ENCODE data around the gene PCSK5. TPM values are rescaled to one million over a fixed set of nuclear protein-coding genes. Genes with fewer than 3 reads are reported as not detected.

PCSK5 gene
- total and polyA plus RNA-seq, 7 experiments from 2014 or later, result 5.2 to 35.0 (median 19.1) TPM

DNA sequence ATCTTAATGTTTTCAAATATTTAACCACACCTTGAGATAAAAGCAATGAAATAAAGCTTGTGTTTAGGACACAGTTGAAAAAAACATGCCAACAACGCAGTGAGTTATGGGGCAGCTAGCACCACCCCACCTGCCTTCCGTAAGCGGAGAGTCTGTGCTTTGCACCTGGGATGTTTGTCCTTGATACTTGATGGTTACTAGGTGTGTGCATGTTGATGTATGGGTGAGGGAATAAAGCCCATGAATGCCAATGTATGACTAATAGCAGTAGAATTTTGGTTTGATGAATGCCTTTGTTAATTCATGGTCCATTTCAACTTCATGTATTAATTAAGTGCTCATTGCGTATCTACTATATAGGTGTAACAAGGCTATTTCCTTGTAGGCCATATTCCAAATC is 74.0 kb downstream of the PCSK5 start:
- CTCF ChIA-PET, result no interaction called here
- ATAC-seq (no peak), DNase-seq (no peak)
- POLR2A ChIA-PET, result no interaction called here
- H3K27me3 ChIP-seq (ENCODE audit: control insufficient read depth in 2 of 2, insufficient read depth in 2 of 2, low read length in 2 of 2), result no peaks in the 10 kb centered on the region
- Mint-ChIP-seq H3K9me3 (peaks cover 0 to 6% (median 0%) of the 10 kb centered on the region in 11 donors), H3K4me1 (peaks cover 10 to 70% (median 55%) of the 10 kb centered on the region in 7 donors), H3K4me3 (no peak overlapping the region), H3K27me3 (no peaks in the 10 kb centered on the region), H3K27ac (no peak overlapping the region), H3K36me3 (peaks cover 0 to 36% (median 15%) of the 10 kb centered on the region in 5 donors)
- H3K27ac ChIP-seq (ENCODE audit: low read depth, low read length), result no peak overlapping the region
- H3K36me3 ChIP-seq (ENCODE audit: control insufficient read depth in 2 of 3, insufficient read depth in 3 of 3, low read length in 3 of 3), result no peaks in the 10 kb centered on the region
- H3K4me1 ChIP-seq (ENCODE audit: control insufficient read depth in 2 of 2, insufficient read depth in 2 of 2, low read length in 2 of 2), result peaks cover 0 to 10% of the 10 kb centered on the region in 2 donors
- H3K9me3 ChIP-seq (ENCODE audit: control insufficient read depth in 2 of 3, low read length in 3 of 3), result no peaks in the 10 kb centered on the region
- H3K4me3 ChIP-seq (ENCODE audit: low read length), result no peak overlapping the region
- intact Hi-C loops (cut with micrococcal nuclease), result no loop called here

DNA sequence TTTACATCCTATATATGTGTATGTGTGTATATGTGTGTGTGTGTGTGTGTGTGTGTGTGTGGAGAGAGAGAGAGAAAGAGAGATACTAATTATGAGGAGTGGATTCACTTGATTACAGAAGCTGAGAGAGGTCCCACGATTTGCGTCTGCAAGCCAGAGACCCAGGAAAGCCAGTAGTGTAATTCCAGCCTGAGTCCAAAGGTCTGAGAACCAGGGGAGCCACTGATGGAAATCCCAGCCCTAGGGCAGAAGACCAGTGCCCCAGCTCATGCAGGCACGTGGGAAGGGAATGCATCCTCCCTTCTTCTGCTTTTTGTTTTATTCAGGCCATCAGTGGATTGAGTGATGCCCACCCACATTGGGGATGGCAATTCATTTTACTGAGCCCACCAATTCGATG is 74.8 kb downstream of the PCSK5 start:
- no peaks in the 10 kb centered on the region for H3K27me3 ChIP-seq (ENCODE audit: control insufficient read depth in 2 of 2, insufficient read depth in 2 of 2, low read length in 2 of 2)
- intact Hi-C loops (cut with micrococcal nuclease), result no loop called here
- DNase-seq (no peak), ATAC-seq (no peak)
- CTCF ChIA-PET, result interaction anchor here (0.5 kb wide), 1 partner anchor 41 kb away, joined by 3 read pairs; no protein-coding TSS in a partner anchor
- POLR2A ChIA-PET, result no interaction called here
- Mint-ChIP-seq H3K4me3 (no peak overlapping the region), H3K36me3 (peaks cover 0 to 40% (median 15%) of the 10 kb centered on the region in 5 donors), H3K4me1 (peaks cover 10 to 62% (median 52%) of the 10 kb centered on the region in 7 donors), H3K9me3 (peaks cover 0 to 6% (median 0%) of the 10 kb centered on the region in 11 donors), H3K27ac (peak overlapping the region in 1 of 9 donors; percentile 2), H3K27me3 (no peaks in the 10 kb centered on the region)
- no peaks in the 10 kb centered on the region for H3K36me3 ChIP-seq (ENCODE audit: control insufficient read depth in 2 of 3, insufficient read depth in 3 of 3, low read length in 3 of 3)
- H3K4me1 ChIP-seq (ENCODE audit: control insufficient read depth in 2 of 2, insufficient read depth in 2 of 2, low read length in 2 of 2), result peaks cover 0 to 10% of the 10 kb centered on the region in 2 donors
- H3K27ac ChIP-seq (ENCODE audit: low read depth, low read length), result no peak overlapping the region
- no peaks in the 10 kb centered on the region for H3K9me3 ChIP-seq (ENCODE audit: control insufficient read depth in 2 of 3, low read length in 3 of 3)
- no peak overlapping the region for H3K4me3 ChIP-seq (ENCODE audit: low read length)

DNA sequence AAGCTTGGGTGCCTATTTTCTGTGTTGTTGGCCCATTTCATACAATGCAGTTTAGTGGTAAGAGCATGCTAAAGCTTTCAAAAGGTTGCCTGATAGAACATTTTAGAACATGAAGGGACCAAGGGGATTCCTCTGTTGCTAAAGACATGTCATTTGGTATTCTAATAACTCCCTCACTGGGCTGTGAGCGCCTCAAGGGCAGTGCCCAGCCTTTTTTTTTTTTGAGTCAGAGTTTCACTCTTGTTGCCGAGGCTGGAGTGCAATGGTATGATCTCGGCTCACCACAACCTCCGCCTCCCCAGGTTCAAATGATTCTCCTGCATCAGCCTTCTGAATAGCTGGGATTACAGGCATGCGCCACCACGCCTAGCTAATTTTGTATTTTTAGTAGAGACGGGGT is 77.1 kb downstream of the PCSK5 start:
- POLR2A ChIA-PET, result interaction anchor here (0.7 kb wide), 1 partner anchor 98 kb away, joined by 3 read pairs; no protein-coding TSS in a partner anchor
- CTCF ChIA-PET, result no interaction called here
- no peaks in the 10 kb centered on the region for H3K9me3 ChIP-seq (ENCODE audit: control insufficient read depth in 2 of 3, low read length in 3 of 3)
- peaks cover 0 to 3% of the 10 kb centered on the region in 2 donors for H3K4me1 ChIP-seq (ENCODE audit: control insufficient read depth in 2 of 2, insufficient read depth in 2 of 2, low read length in 2 of 2)
- Mint-ChIP-seq H3K4me1 (peaks cover 0 to 51% (median 42%) of the 10 kb centered on the region in 7 donors), H3K27me3 (no peaks in the 10 kb centered on the region), H3K27ac (peak overlapping the region in 1 of 9 donors; percentile 22), H3K36me3 (peaks cover 0 to 46% (median 28%) of the 10 kb centered on the region in 5 donors), H3K4me3 (no peak overlapping the region), H3K9me3 (peaks cover 0 to 10% (median 4%) of the 10 kb centered on the region in 11 donors)
- H3K4me3 ChIP-seq (ENCODE audit: low read length), result no peak overlapping the region
- H3K36me3 ChIP-seq (ENCODE audit: control insufficient read depth in 2 of 3, insufficient read depth in 3 of 3, low read length in 3 of 3), result no peaks in the 10 kb centered on the region
- ATAC-seq, result no peak
- DNase-seq, result no peak
- no peaks in the 10 kb centered on the region for H3K27me3 ChIP-seq (ENCODE audit: control insufficient read depth in 2 of 2, insufficient read depth in 2 of 2, low read length in 2 of 2)
- H3K27ac ChIP-seq (ENCODE audit: low read depth, low read length), result no peak overlapping the region
- intact Hi-C loops (cut with micrococcal nuclease), result no loop called here

DNA sequence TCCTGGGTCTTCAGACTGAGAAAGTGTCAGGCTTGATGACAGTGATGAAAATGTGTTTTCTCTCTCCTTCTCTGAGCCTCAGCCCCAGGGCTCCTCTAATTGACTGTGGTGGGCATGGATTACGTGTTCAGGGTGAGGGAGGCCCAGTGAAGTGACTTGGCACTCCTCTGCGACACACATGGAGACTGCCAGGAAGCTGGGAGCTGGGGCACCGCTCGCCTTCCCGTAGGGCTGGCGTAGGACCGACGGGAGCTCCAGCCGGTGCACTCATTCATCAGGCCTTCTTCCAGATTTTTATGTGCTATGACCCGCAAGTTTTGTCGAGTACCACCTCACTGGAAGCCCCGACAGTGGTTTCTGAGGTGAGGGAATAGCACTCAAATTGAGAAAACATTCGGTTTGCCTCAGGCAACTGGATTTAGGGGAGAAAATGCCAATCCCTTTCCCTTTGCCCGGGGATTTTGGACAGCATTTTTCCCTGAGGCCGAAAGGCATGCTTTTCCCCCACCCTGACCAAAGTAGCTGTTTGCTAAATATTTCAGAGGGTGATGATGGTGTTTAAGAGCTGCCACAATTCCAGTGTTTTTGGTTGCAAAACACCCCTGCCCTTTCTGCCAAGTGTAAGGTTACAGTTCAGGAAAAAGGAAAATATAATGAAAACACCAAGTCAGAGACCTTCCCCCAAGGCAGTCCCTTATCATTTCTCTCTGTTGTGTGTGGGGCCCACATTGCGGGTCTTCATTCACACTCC is 83.7 kb downstream of the PCSK5 start:
- H3K4me1 ChIP-seq (ENCODE audit: control insufficient read depth in 2 of 2, insufficient read depth in 2 of 2, low read length in 2 of 2), result peaks cover 0 to 9% of the 10 kb centered on the region in 2 donors
- CTCF ChIA-PET, result no interaction called here
- POLR2A ChIA-PET, result no interaction called here
- intact Hi-C loops (cut with micrococcal nuclease), result no loop called here
- Mint-ChIP-seq H3K36me3 (peaks cover 0 to 24% (median 17%) of the 10 kb centered on the region in 5 donors), H3K4me1 (peaks cover 4 to 67% (median 52%) of the 10 kb centered on the region in 7 donors), H3K27ac (peak overlapping the region in 5 of 9 donors; percentile 12 to 61 (median 57)), H3K27me3 (no peaks in the 10 kb centered on the region), H3K9me3 (peaks cover 0 to 10% (median 0%) of the 10 kb centered on the region in 11 donors), H3K4me3 (peak overlapping the region in 1 of 10 donors; percentile 27)
- no peaks in the 10 kb centered on the region for H3K9me3 ChIP-seq (ENCODE audit: control insufficient read depth in 2 of 3, low read length in 3 of 3)
- H3K4me3 ChIP-seq (ENCODE audit: low read length), result no peak overlapping the region
- DNase-seq, result no peak
- no peaks in the 10 kb centered on the region for H3K36me3 ChIP-seq (ENCODE audit: control insufficient read depth in 2 of 3, insufficient read depth in 3 of 3, low read length in 3 of 3)
- no peak for ATAC-seq
- H3K27ac ChIP-seq (ENCODE audit: low read depth, low read length), result no peak overlapping the region
- H3K27me3 ChIP-seq (ENCODE audit: control insufficient read depth in 2 of 2, insufficient read depth in 2 of 2, low read length in 2 of 2), result no peaks in the 10 kb centered on the region

DNA sequence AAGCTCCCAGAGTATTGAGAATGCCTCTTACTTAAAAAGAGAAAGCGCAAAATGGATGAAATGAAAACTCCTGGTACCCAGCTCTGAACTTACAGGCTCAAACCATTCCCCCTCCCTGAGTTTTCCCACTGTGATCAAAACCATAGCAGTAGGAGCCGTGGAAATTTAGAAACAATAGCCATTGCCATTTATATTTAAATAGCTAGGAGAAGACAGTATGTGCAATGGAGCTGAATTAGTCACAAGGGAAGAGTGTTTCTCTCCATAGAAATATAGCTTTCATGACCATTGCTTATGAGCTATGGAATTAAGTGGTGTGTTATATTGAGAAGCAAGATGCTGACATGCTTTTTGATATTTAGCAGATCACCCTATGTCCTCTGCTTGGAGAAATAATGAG is 84.6 kb downstream of the PCSK5 start:
- H3K4me3 ChIP-seq (ENCODE audit: low read length), result no peak overlapping the region

DNA sequence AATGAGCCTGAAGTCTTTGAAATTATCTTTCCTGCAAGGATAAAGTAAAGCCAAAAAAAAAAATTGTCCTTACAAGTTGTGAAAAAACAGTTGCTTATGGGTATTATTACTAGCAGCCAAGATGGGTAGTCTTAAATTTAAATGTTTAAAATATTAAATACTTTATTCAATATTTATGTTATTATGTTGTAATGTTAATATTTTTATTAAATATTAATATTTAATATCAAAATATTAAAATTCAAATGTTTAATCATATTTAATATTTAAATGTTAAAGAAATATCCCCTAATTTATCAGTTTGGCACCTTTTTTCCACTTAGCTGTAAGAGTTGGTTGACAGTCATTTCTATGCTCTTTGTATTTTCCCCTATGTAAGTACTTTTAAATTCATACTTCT is 86.1 kb downstream of the PCSK5 start:
- Histone ChIP-seq H3K9me3 (ENCODE audit: control insufficient read depth in 2 of 3, low read length in 3 of 3) (no peaks in the 10 kb centered on the region), H3K4me3 (ENCODE audit: low read length) (no peak overlapping the region), H3K36me3 (ENCODE audit: control insufficient read depth in 2 of 3, insufficient read depth in 3 of 3, low read length in 3 of 3) (no peaks in the 10 kb centered on the region), H3K4me1 (ENCODE audit: control insufficient read depth in 2 of 2, insufficient read depth in 2 of 2, low read length in 2 of 2) (peaks cover 0 to 9% of the 10 kb centered on the region in 2 donors), H3K27me3 (ENCODE audit: control insufficient read depth in 2 of 2, insufficient read depth in 2 of 2, low read length in 2 of 2) (no peaks in the 10 kb centered on the region), H3K27ac (ENCODE audit: low read depth, low read length) (no peak overlapping the region)
- Mint-ChIP-seq H3K27ac (peak overlapping the region in 4 of 9 donors; percentile 4 to 45 (median 27)), H3K4me3 (peak overlapping the region in 7 of 10 donors; percentile 24 to 81 (median 66)), H3K4me1 (peaks cover 4 to 86% (median 70%) of the 10 kb centered on the region in 7 donors), H3K9me3 (peaks cover 0 to 3% (median 0%) of the 10 kb centered on the region in 11 donors), H3K36me3 (peaks cover 0 to 28% (median 15%) of the 10 kb centered on the region in 5 donors), H3K27me3 (no peaks in the 10 kb centered on the region)
- CTCF ChIA-PET, result no interaction called here
- ATAC-seq (no peak), DNase-seq (no peak)
- intact Hi-C loops (cut with micrococcal nuclease), result loop anchor here in 1 of 2 donors (2.0 to 5.0 kb wide), 2 partner anchors 18 to 44 kb away; no protein-coding TSS in a partner anchor
- POLR2A ChIA-PET, result no interaction called here

More for the DNA sequence above, 84.6 kb downstream of the PCSK5 start:
- Mint-ChIP-seq H3K27ac (peak overlapping the region in 8 of 9 donors; percentile 1 to 73 (median 57)), H3K4me1 (peaks cover 4 to 75% (median 61%) of the 10 kb centered on the region in 7 donors), H3K4me3 (peak overlapping the region in 1 of 10 donors; percentile 27), H3K9me3 (peaks cover 0 to 10% (median 0%) of the 10 kb centered on the region in 11 donors), H3K27me3 (no peaks in the 10 kb centered on the region), H3K36me3 (peaks cover 0 to 26% (median 22%) of the 10 kb centered on the region in 5 donors)
- no peak for ATAC-seq
- ChIA-PET CTCF (interaction anchor here (0.6 kb wide), 1 partner anchor 202 kb away, joined by 4 read pairs; no protein-coding TSS in a partner anchor), POLR2A (interaction anchor here (0.7 kb wide), 1 partner anchor 29 kb away, joined by 3 read pairs; no protein-coding TSS in a partner anchor)
- Histone ChIP-seq H3K9me3 (ENCODE audit: control insufficient read depth in 2 of 3, low read length in 3 of 3) (no peaks in the 10 kb centered on the region), H3K36me3 (ENCODE audit: control insufficient read depth in 2 of 3, insufficient read depth in 3 of 3, low read length in 3 of 3) (no peaks in the 10 kb centered on the region), H3K27me3 (ENCODE audit: control insufficient read depth in 2 of 2, insufficient read depth in 2 of 2, low read length in 2 of 2) (no peaks in the 10 kb centered on the region), H3K27ac (ENCODE audit: low read depth, low read length) (no peak overlapping the region), H3K4me1 (ENCODE audit: control insufficient read depth in 2 of 2, insufficient read depth in 2 of 2, low read length in 2 of 2) (peaks cover 0 to 9% of the 10 kb centered on the region in 2 donors)
- no peak for DNase-seq
- intact Hi-C loops (cut with micrococcal nuclease), result loop anchor here in 1 of 2 donors (5.0 kb wide), 1 partner anchor 43 kb away; no protein-coding TSS in a partner anchor

Data from naive thymus-derived CD4-positive, alpha-beta T cell (primary cell).